SK-N-SH (cell line): ENCODE data around the gene RPH3AL. TPM values are rescaled to one million over a fixed set of nuclear protein-coding genes. Genes with fewer than 3 reads are reported as not detected.

Experiments used
- CTCF ChIA-PET: fragments of 300-600, 350-600 bp; formaldehyde crosslinking; extraction: SDS; loops from one replicate; lab custom pipeline; 2021; lab: Yijun Ruan, JAX
- POLR2A ChIA-PET: fragments of 350-600 bp; sonication (Branson Sonifier 250); formaldehyde crosslinking; extraction: SDS; loops from one replicate; lab custom pipeline; 2020; ENCODE audit warnings: antibody characterized with exemption, inconsistent platforms; lab: Yijun Ruan, JAX
- DNase-seq: peaks from one replicate; pipeline ENCODE4 v3.0.0; 2012
- H2AFZ ChIP-seq: fragments of 200-600 bp; sonication (generic); 2 replicates; pipeline ENCODE4 v1.8.1; 2016; ENCODE audit warnings: antibody characterized with exemption, mild to moderate bottlenecking, low read depth
- H3F3A ChIP-seq: fragments of 200-600 bp; sonication (generic); replicated peaks from 2 replicates; pipeline ENCODE3; 2016; ENCODE audit warnings: antibody characterized with exemption, mild to moderate bottlenecking; ENCODE audit not compliant: insufficient read depth
- H3K27ac ChIP-seq, 2 experiments: fragments of 200-500 bp in 1 of 2; fragments of 200-600 bp in 1 of 2; sonication (Bioruptor generic) in 1 of 2; sonication (generic), shearing (Covaris generic) in 1 of 2; 2 replicates each; pipeline versions ENCODE4 v1.5.1 to v1.6.1; 2014 to 2016; ENCODE audit warnings: low read depth in 2 of 2, inconsistent platforms in 1 of 2, low read length in 1 of 2, mild to moderate bottlenecking in 1 of 2, mixed read lengths in 1 of 2
- H3K27me3 ChIP-seq: fragments of 200-600 bp; sonication (generic), shearing (Covaris generic); 2 replicates; pipeline ENCODE4 v1.6.1; 2016; ENCODE audit warnings: mixed run types; ENCODE audit not compliant: insufficient read depth
- H3K36me3 ChIP-seq, 2 experiments: fragments of 200-500 bp in 1 of 2; fragments of 200-600 bp in 1 of 2; sonication (Bioruptor generic) in 1 of 2; sonication (generic) in 1 of 2; replicated peaks in 1 of 2; 2 replicates each; pipeline versions ENCODE3 to v1.5.1; 2014 to 2016; ENCODE audit warnings: low read length in 1 of 2, mild to moderate bottlenecking in 1 of 2; ENCODE audit not compliant: insufficient read depth in 2 of 2, control insufficient read depth in 1 of 2
- H3K4me1 ChIP-seq, 2 experiments: fragments of 200-500 bp in 1 of 2; fragments of 200-600 bp in 1 of 2; sonication (Bioruptor generic) in 1 of 2; sonication (generic), shearing (Covaris generic) in 1 of 2; 2 replicates each; pipeline versions ENCODE4 v1.5.1 to v1.6.1; 2014 to 2016; ENCODE audit warnings: low read depth in 1 of 2, low read length in 1 of 2, mixed run types in 1 of 2; ENCODE audit not compliant: insufficient read depth in 2 of 2, control insufficient read depth in 1 of 2
- H3K4me2 ChIP-seq: fragments of 200-600 bp; sonication (generic), shearing (Covaris generic); 2 replicates; pipeline ENCODE4 v1.6.1; 2017; ENCODE audit warnings: mixed run types
- H3K4me3 ChIP-seq, 2 experiments: fragments of 200-500 bp in 1 of 2; fragments of 200-600 bp in 1 of 2; sonication (Bioruptor generic) in 1 of 2; sonication (generic), shearing (Covaris generic) in 1 of 2; 2 replicates each; pipeline versions ENCODE4 v1.5.1 to v1.8.1; 2014 to 2016; ENCODE audit warnings: low read depth in 2 of 2, inconsistent platforms in 1 of 2, low read length in 1 of 2, mild to moderate bottlenecking in 1 of 2, mixed read lengths in 1 of 2, moderate library complexity in 1 of 2
- H3K79me2 ChIP-seq: fragments of 200-600 bp; sonication (generic); 2 replicates; pipeline ENCODE4 v1.8.1; 2017; ENCODE audit warnings: mild to moderate bottlenecking; ENCODE audit not compliant: insufficient read depth
- H3K9ac ChIP-seq: fragments of 200-600 bp; sonication (generic); 2 replicates; pipeline ENCODE4 v1.6.1; 2017; ENCODE audit warnings: mixed run types
- H3K9me2 ChIP-seq: fragments of 200-600 bp; sonication (generic); 2 replicates; pipeline ENCODE4 v1.6.1; 2017; ENCODE audit warnings: mixed run types
- H3K9me3 ChIP-seq: fragments of 200-600 bp; sonication (generic); 2 replicates; pipeline ENCODE4 v1.6.1; 2017; ENCODE audit warnings: mixed run types, mild to moderate bottlenecking, moderate library complexity
- H4K20me1 ChIP-seq: fragments of 200-600 bp; sonication (generic); 2 replicates; pipeline ENCODE4 v1.6.1; 2017; ENCODE audit warnings: mild to moderate bottlenecking, mixed run types; ENCODE audit not compliant: insufficient read depth
- CTCF ChIP-seq: fragments of 200-600 bp; sonication (generic); IDR thresholded peaks from 2 replicates; pipeline ENCODE4 v1.6.1; 2017; ENCODE audit warnings: antibody characterized with exemption, mild to moderate bottlenecking, moderate library complexity
- ELF1 ChIP-seq: IDR thresholded peaks from 2 replicates; pipeline ENCODE4 v1.4.0; 2012
- FOSL2 ChIP-seq: IDR thresholded peaks from 2 replicates; pipeline ENCODE4 v1.4.0; 2012; ENCODE audit warnings: low read depth, mild to moderate bottlenecking, moderate library complexity, borderline replicate concordance
- FOXM1 ChIP-seq: IDR thresholded peaks from 2 replicates; pipeline ENCODE4 v1.4.0; 2012; ENCODE audit warnings: low read depth, mild to moderate bottlenecking
- GATA2 ChIP-seq: sonication (generic); formaldehyde crosslinking; IDR thresholded peaks from 2 replicates; pipeline ENCODE4 v1.5.0; 2020; ENCODE audit warnings: mild to moderate bottlenecking, missing genetic modification reagents
- JUND ChIP-seq: IDR thresholded peaks from 2 replicates; pipeline ENCODE4 v1.4.0; 2012
- NRF1 ChIP-seq: IDR thresholded peaks from 2 replicates; pipeline ENCODE4 v1.6.1; 2012; ENCODE audit warnings: low read depth, mild to moderate bottlenecking, low read length
- POLR2AphosphoS5 ChIP-seq: IDR thresholded peaks from 2 replicates; pipeline ENCODE4 v1.6.1; 2012; ENCODE audit warnings: low read depth, low read length
- RAD21 ChIP-seq: IDR thresholded peaks from 2 replicates; pipeline ENCODE4 v1.6.1; 2012; ENCODE audit warnings: mild to moderate bottlenecking, low read length
- RCOR1 ChIP-seq: fragments of 150-350 bp; IDR thresholded peaks from 2 replicates; pipeline ENCODE4 v1.6.1; 2017; ENCODE audit warnings: antibody characterized with exemption, low read length
- REST ChIP-seq: IDR thresholded peaks from 2 replicates; pipeline ENCODE4 v1.6.1; 2012; ENCODE audit warnings: mild to moderate bottlenecking, low read depth, low read length, moderate library complexity
- RFX5 ChIP-seq: IDR thresholded peaks from 2 replicates; pipeline ENCODE4 v1.6.1; 2012; ENCODE audit warnings: mild to moderate bottlenecking, improper control_type of control experiment, low read length
- RXRA ChIP-seq: IDR thresholded peaks from 2 replicates; pipeline ENCODE4 v1.4.0; 2012; ENCODE audit warnings: low read depth, mild to moderate bottlenecking, borderline replicate concordance
- TAF1 ChIP-seq: IDR thresholded peaks from 2 replicates; pipeline ENCODE4 v1.6.1; 2012; ENCODE audit warnings: low read depth, mild to moderate bottlenecking, low read length, moderate library complexity, borderline replicate concordance
- TCF12 ChIP-seq: IDR thresholded peaks from 2 replicates; pipeline ENCODE4 v1.4.0; 2012
- USF2 ChIP-seq: fragments of 150-350 bp; IDR thresholded peaks from 2 replicates; pipeline ENCODE4 v1.6.1; 2017; ENCODE audit warnings: antibody characterized with exemption, low read length, low read depth, borderline replicate concordance
- ZBTB33 ChIP-seq: IDR thresholded peaks from 2 replicates; pipeline ENCODE4 v1.4.0; 2012; ENCODE audit warnings: low read depth, borderline replicate concordance
- WGBS: methylation state at CpG from one replicate; pipeline ENCODE4 v1.1.6; 2017; ENCODE audit warnings: low lambda C conversion rate; 5-methylcytosine and 5-hydroxymethylcytosine counted together
- polyA plus RNA-seq, 3 experiments: library from polyadenylated mRNA; depleted of rRNA; stranded (reverse); fragments of >200 nt; gene quantifications; 2 replicates each; pipeline ENCODE4 v1.2.3, GENCODE V29; 2012

Gene RPH3AL
- polyA plus RNA-seq, 1 of the 3 experiments (the other 2 are of a cell fraction), result 2.9 TPM

GRCh38 chr17:189444-189843 lies 163.2 kb downstream of the RPH3AL start:
- no peak for TF ChIP-seq TCF12
- no peak for TF ChIP-seq RXRA
- no peak for TF ChIP-seq REST
- TF ChIP-seq FOXM1, result no peak
- TF ChIP-seq TAF1, result no peak
- TF ChIP-seq JUND, result no peak
- no peak for TF ChIP-seq GATA2 (CRISPR knock-in tag)
- TF ChIP-seq POLR2AphosphoS5, result no peak
- no peak for TF ChIP-seq USF2
- TF ChIP-seq RFX5, result no peak
- TF ChIP-seq RAD21, result no peak
- TF ChIP-seq NRF1, result no peak
- no peak for TF ChIP-seq ZBTB33
- TF ChIP-seq RCOR1, result no peak
- no peak for TF ChIP-seq ELF1
- no peak for TF ChIP-seq FOSL2
- TF ChIP-seq CTCF, result no peak
- Histone ChIP-seq H2AFZ (no peak overlapping the region), H3K9me3 (no peaks in the 10 kb centered on the region), H3K27ac (no peak overlapping the region), H3K4me2 (no peak overlapping the region), H3K4me1 (peaks cover 0 to 3% of the 10 kb centered on the region in 2 experiments; a peak in 1 of 4 replicates), H3K4me3 (no peak overlapping the region), H3F3A (no peaks in the 10 kb centered on the region), H3K36me3 (no peaks in the 10 kb centered on the region), H3K9me2 (no peaks in the 10 kb centered on the region), H3K27me3 (no peaks in the 10 kb centered on the region; the same call in 1 of the 2 replicates), H4K20me1 (no peaks in the 10 kb centered on the region), H3K9ac (no peak overlapping the region), H3K79me2 (no peaks in the 10 kb centered on the region)
- ChIA-PET CTCF (interaction anchor here (1.0 kb wide), 1 partner anchor 10 kb away, joined by 4 read pairs; no protein-coding TSS in a partner anchor), POLR2A (interaction anchor here (0.6 kb wide), 1 partner anchor 42 kb away, joined by 3 read pairs; no protein-coding TSS in a partner anchor)
- no peak for DNase-seq
- WGBS, result 49% methylated on average over 7 of the region's 7 CpGs
